HG03097 (cell line): ENCODE results near the gene LDLRAD3.

ENCODE experiments used
- ATAC-seq: cut with Tn5 transposase; IDR thresholded peaks from one replicate; pipeline ENCODE4 v1.9.1; 2021; ENCODE audit not compliant: unreplicated experiment, low FRiP score

LDLRAD3 gene

DNA sequence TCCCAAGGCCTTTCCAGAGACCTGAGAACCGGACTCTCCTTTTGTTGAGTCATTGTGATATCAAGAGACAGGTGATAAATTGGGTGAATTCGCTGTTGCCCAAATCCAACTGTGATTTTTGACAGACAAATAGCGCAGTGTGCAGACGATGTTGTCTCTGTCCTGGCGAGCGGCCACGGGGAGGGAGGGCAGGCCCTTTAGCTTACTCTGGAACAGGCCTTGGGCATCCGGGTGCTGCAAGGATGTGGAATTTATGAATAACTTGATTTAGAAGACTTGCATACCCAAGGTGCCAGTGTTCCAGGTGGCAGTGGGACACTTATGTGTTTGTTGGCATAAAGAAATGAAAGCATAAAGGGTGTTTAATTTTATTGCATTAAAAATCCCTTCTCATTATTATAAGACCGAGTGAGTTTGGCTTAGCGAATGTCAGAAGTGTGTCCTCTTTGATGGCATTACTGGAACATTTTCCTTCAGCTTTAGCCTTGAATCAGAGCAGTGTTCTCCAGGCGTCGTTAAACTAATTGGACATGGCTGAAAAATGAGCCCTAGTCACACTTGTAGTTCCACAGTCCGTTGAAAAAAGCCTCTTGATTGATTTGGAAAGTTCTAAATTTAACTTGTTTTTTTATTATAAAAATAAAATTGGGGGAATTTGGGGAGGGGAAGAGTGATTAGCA lies 9.4 kb downstream of the LDLRAD3 start:
- ATAC-seq: no peak

- ATAC-seq: no peak
Measured at GRCh38 chr11:35954205-35954604, 10.3 kb downstream of the LDLRAD3 start.

DNA sequence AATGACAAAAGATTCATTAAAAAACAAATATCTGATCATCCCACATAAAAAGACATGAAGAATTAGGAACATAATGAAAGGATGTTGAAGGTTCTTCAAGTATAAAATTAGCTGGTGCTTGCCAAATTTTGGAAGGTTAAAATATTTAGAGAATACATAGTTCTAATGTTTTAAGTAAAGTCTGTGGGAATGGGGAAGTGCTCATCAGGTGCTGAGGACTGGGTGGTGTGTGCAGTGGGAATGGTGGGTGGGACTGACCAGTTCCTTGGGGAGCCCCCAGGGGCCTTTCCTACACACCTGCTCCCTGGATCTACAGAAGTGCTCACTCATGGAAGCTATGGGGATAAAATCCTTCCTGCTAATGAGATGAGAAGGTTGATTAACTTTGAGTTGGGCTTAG lies 11.8 kb downstream of the LDLRAD3 start:
- no peak for ATAC-seq

DNA sequence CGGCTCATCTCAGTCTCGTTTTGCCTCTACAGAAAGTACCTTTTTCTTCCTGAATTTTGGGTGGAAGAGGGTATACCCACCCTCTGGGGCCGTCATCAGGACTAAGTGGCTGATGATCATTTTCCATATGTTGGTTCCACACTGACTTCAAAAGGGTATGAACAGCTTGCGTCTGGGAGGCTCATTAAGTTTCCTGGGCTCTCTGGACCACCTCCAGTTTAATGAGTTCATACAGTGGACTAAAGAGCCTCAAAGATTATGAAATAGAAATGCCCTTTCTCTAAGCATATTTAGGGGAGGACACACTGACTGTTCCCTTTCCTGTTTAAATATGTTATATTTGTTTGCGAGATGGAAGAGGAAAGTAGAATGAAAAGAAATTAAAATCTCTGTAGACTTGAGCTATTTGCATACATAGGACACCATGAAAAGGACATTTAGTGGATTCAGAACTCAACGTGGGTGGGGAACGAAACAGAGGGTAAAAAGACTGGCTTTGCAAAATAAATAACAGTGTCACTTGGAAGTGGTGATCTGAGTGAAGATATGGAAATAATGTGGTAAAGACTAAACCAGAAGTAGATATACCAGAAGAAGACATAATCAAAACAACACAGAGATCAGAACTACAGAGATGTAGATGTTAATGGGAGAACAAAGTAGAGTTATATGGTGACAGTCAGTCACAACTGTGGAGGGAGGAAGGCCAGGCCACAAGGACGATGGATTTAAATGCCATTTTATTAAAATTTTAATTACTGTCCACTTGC lies 18.7 kb downstream of the LDLRAD3 start:
- no peak for ATAC-seq

DNA sequence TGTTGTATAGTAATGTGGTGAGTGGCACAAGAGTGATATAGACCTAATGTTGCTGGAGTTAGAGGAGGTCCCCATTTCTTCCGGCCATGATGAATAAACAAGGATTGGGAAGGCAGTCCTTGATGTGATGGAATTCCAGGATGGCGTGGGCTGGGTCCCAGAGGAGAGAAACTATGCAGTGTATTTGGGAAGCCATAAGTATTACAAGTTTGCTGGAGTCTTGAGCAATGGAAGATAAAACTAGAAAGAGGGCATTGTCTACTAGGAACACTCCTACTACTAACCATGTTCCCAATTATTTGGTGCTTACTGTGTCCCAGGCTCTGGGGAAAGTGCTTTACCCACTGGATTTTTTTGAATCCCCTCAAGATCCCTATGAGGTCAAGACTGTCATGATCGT lies 20.0 kb downstream of the LDLRAD3 start:
- ATAC-seq: no peak

DNA sequence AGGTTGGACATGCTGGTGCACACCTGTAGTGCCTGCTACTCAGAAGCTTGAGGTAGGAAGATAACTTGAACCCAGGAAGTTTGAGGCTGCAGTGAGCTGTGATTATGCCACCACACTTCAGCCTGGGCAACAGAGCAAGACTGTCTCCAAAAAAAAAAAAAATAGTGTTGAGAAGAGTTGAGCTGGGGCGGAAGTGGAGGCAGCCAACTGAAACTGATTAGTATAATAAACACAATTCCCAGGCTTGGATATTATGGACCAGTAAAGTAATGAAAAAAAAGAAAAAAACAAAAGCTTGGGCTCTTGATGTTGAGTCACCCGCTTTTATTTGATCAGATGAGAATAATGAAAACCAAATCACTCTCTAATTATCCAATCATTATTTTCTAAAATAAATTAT lies 21.0 kb downstream of the LDLRAD3 start:
- no peak for ATAC-seq

- no peak for ATAC-seq
Measured at GRCh38 chr11:35967042-35967441, 23.2 kb downstream of the LDLRAD3 start.

DNA sequence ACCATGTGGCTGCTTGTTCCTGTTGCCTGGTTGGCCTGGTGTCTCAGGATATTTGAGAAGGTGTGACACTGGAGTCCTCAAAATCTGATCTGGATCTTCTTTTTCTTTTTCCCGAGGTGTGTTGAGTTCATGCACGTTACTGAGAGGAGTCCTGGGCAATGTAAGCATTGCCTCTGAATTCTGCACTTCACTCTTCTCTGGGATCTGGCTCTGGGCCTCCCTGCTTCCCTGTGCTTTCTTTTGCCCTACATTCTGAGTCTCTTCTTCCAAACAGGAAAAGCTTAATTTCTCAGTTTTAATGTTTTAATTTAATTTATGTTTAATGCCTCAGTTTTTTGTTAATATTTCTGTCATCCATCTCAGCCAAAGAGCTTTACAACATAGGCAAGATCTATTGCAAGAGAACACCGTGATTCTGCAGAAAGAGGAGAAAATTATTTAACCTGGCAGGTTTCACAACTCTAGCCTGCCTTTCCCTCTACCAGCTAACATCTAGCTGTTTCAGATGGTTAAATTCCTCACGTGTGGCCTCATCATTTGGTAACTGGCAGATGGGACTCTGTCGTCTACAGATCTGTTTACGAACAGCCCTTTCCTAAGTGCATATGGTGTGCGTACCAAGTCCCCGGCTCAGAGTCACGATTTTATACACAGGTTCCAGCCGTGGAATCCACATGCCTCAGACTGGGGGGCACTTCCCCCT lies 24.7 kb downstream of the LDLRAD3 start:
- no peak for ATAC-seq

- no peak for ATAC-seq
Measured at GRCh38 chr11:35969089-35970042, 25.5 kb downstream of the LDLRAD3 start.

GRCh38 chr11:35970445-35970844 lies 26.6 kb downstream of the LDLRAD3 start:
- no peak for ATAC-seq

DNA sequence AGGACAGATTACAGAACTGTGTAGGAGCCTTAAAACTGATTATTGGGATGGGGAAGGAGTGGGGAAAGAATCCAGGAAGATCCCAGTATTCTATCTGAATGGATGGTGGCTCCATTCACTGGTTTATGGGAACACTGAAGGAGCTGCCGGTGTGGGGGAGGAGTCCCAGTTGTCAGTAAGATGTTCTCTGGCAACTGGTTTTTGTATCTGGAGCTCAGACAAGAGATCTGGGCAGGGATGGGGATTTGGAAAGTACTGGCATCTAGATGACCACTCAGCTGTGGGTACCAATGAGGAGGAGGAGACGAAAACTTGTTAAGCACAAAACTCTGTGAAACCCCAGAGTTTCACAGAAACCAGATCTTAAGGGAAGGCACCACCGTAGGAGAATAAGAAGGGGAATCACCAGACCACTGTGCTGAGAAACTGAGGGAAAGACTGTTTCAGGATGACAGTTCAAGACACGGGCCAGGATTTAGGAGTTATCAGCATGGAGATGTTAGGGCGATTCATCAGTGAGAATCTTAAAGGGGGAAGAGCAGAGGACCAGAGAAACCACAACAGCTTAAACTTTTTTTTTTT lies 28.1 kb downstream of the LDLRAD3 start:
- no peak for ATAC-seq

DNA sequence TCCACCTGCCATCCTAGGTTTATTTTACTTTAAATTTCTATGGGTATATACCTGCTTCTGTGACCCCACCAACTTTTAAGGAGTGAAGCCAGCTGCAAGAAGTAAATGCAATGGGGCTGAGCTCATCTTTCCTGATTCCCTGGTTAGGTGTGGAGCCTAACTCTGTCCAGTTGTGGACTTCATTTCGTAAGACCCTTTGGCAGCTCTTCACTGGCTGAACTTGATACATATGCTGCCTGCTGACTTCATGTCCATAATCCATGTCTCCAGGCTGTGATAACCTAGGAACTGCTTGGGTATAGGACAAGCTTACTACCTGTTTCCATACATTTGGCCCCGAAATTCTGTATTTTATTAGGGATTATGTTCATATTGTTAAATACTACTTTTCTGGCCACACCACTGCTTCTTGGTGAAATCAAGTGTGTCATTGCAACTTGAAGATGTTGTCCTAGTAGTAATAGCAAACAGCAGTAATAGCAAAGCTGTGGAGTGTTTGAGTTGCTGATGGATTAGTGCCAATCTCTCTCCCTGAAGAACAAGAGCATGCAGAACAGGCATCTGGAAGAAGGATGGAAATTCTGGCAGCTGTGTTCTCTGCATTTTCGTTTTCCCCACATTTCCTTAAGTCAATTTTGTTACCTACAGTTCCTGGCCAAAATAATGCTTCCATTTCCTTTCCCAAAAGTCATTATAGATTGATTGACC lies 31.2 kb downstream of the LDLRAD3 start:
- no peak for ATAC-seq

GRCh38 chr11:35976434-35976833 lies 32.6 kb downstream of the LDLRAD3 start:
- no peak for ATAC-seq

GRCh38 chr11:35978183-35978582 lies 34.3 kb downstream of the LDLRAD3 start:
- ATAC-seq: no peak

- no peak for ATAC-seq
Measured at GRCh38 chr11:35978891-35979290, 35.0 kb downstream of the LDLRAD3 start.

DNA sequence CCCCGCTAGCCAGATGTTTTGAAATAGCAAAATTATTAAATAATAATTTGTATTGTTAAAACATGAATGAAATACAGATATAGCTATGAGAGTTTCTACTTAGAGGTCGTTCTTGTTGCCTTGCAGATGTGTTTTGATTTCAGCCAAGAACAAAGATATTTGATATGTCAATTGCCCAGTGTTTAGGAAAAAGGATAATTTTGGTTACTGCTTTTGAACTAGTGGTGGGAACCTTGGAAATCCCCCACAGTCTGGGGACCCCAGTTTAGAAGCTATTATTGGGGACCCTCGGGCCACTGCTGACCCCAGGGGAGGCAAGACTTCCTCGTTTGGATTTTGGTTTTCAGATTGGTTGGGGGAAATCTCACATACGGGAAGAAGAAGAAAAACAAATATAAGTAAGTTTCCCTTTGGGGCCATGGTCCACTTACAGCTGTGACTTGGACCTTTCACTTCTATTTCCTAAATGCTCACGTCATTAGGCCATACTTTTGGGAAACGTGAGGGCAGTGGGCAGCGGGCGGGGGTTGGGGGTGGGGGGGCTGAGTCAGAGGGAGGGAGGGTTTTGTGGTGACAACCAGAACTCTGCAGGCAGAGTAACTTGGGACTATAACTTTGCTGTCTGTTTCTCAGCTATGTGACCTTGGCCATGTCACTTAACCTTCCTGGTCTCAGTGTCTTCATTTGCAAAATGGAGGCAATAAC lies 37.0 kb downstream of the LDLRAD3 start:
- no peak for ATAC-seq

GRCh38 chr11:35981581-35981980 lies 37.7 kb downstream of the LDLRAD3 start:
- ATAC-seq: no peak

GRCh38 chr11:35982061-35982460 lies 38.2 kb downstream of the LDLRAD3 start:
- ATAC-seq: no peak

DNA sequence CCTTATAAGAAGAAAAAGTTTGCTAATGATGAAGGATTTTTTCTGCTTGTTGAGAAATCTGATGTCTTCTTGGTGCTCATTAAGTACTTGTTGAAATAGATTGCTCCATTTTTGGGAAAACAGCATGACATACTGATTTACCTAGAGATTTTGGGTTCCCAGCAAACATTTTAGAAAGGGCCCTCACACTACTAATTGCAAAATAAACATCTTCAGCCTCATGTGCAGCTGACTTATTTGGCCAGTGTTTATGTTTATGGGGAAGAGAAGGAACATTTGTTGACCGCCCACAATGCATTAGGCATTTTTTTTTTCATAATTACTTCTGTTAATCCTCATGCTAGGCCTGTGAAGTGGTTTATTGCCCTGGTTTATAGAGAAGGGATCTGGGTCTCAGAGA lies 40.1 kb downstream of the LDLRAD3 start:
- no peak for ATAC-seq
